H1 (cell line): ENCODE data around the gene COPA.

Experiments used
- POLR2A ChIP-seq, 2 experiments: IDR thresholded peaks; 1 replicate in 1 of 2; 2 replicates in 1 of 2; pipeline ENCODE4 v1.6.1; 2011; ENCODE audit warnings: low read depth in 2 of 2, low read length in 2 of 2, mild to moderate bottlenecking in 2 of 2; ENCODE audit errors: control extremely low read depth in 1 of 2
- POLR2AphosphoS5 ChIP-seq: IDR thresholded peaks from 2 replicates; pipeline ENCODE4 v1.6.1; 2011; ENCODE audit warnings: low read depth, low read length
- SUZ12 ChIP-seq: fragments of 200-600 bp; sonication (generic); IDR thresholded peaks from 2 replicates; pipeline ENCODE4 v1.6.1; 2012; ENCODE audit warnings: mild to moderate bottlenecking, inconsistent platforms, low read length, moderate library complexity, mixed read lengths

DNA sequence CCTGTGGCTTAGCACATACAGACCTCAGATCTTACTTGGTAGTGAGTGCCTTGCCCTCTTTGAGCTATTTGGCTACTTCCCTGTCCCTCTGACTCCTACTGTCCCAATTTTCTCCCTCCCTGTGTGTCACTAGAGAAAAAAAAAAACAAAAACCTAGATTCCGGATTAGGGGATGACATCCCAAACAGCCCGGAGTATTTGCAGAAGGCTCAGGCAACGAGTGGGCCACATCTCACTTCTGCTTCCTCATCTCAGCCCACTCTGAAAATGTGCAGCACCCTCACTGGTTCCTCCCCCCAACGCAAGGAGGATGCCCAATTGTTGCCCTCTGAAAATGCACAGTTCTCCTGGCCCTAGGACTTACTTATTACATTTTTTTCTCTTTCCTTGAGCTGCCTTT is 28.7 kb upstream of the COPA start:
- no peak for TF ChIP-seq SUZ12
- TF ChIP-seq POLR2A (IDR thresholded peaks at IDR 0.05; ENCODE audit: control extremely low read depth in 1 of 2, low read depth in 2 of 2, low read length in 2 of 2) = no peak
- no peak for TF ChIP-seq POLR2AphosphoS5
